Effector CD8-positive, alpha-beta T cell (primary cell): ENCODE data around the gene DHRS3.

Experiments used
- DNase-seq: peaks from one replicate; lab custom pipeline; 2025; lab: John Stamatoyannopoulos, UW

DHRS3 gene

GRCh38 chr1:12640237-12640957, 22.4 kb upstream of the DHRS3 start:
- DNase-seq, result no peak

- no peak for DNase-seq
These were observed 19.7 kb upstream of the DHRS3 start for GRCh38 chr1:12637693-12638092.

GRCh38 chr1:12636098-12636950, 18.3 kb upstream of the DHRS3 start:
- no peak for DNase-seq

- no peak for DNase-seq
These were observed 16.7 kb upstream of the DHRS3 start for GRCh38 chr1:12634696-12635202.

- no peak for DNase-seq
These were observed 16.1 kb upstream of the DHRS3 start for GRCh38 chr1:12634156-12634555.

- no peak for DNase-seq
These were observed 13.6 kb upstream of the DHRS3 start for GRCh38 chr1:12631571-12631970.

- no peak for DNase-seq
These were observed 13.0 kb upstream of the DHRS3 start for GRCh38 chr1:12630946-12631530.

GRCh38 chr1:12629985-12630760, 12.2 kb upstream of the DHRS3 start:
- DNase-seq, result no peak

GRCh38 chr1:12629511-12629956, 11.5 kb upstream of the DHRS3 start:
- DNase-seq, result no peak

- DNase-seq, result no peak
These were observed 9.3 kb upstream of the DHRS3 start for GRCh38 chr1:12627296-12627695.

- DNase-seq, result no peak
These were observed 8.9 kb upstream of the DHRS3 start for GRCh38 chr1:12626888-12627287.

- DNase-seq, result no peak
These were observed 7.3 kb upstream of the DHRS3 start for GRCh38 chr1:12625276-12625675.

- DNase-seq, result no peak
These were observed 4.5 kb upstream of the DHRS3 start for GRCh38 chr1:12622506-12622905.

GRCh38 chr1:12621346-12622335, 3.6 kb upstream of the DHRS3 start:
- no peak for DNase-seq

- no peak for DNase-seq
These were observed 2.9 kb upstream of the DHRS3 start for GRCh38 chr1:12620931-12621330.

- DNase-seq, result no peak
These were observed 2.5 kb upstream of the DHRS3 start for GRCh38 chr1:12620488-12620865.

GRCh38 chr1:12619792-12620487, 1.9 kb upstream of the DHRS3 start:
- DNase-seq, result peak; percentile 58

- peak; percentile 55 for DNase-seq
These were observed 1.2 kb upstream of the DHRS3 start for GRCh38 chr1:12618965-12619791.

GRCh38 chr1:12618661-12618964, 603 bp upstream of the DHRS3 start:
- DNase-seq, result no peak
